ENCODE measurements around the gene TCF7L2. TPM values are rescaled to one million over a fixed set of nuclear protein-coding genes. Genes with fewer than 3 reads are reported as not detected.

Gene TCF7L2
- polyA plus RNA-seq, 3 donors, result 2.1 to 23.5 (median 6.1) TPM

DNA sequence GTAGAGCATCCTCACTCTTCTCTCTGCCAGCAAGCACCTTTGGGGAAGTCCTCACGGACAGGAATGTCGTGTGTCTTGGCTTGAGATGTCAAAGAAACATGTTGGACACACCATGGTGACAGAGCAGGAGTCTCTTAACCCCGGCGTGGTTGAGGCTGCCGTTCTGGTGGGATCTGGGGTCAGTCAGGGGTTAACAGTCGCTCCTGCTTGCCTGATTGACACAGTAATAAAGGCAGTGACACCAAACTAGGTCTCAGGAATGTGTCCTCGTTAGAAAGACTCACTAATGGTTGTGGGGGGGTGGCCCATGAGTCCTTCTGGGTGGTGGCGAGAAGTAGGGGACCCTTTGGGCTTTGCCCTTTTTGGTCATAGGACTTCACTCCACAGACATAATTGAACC, 69.0 kb downstream of the TCF7L2 start:
- TF ChIP-seq, protein P1, sequence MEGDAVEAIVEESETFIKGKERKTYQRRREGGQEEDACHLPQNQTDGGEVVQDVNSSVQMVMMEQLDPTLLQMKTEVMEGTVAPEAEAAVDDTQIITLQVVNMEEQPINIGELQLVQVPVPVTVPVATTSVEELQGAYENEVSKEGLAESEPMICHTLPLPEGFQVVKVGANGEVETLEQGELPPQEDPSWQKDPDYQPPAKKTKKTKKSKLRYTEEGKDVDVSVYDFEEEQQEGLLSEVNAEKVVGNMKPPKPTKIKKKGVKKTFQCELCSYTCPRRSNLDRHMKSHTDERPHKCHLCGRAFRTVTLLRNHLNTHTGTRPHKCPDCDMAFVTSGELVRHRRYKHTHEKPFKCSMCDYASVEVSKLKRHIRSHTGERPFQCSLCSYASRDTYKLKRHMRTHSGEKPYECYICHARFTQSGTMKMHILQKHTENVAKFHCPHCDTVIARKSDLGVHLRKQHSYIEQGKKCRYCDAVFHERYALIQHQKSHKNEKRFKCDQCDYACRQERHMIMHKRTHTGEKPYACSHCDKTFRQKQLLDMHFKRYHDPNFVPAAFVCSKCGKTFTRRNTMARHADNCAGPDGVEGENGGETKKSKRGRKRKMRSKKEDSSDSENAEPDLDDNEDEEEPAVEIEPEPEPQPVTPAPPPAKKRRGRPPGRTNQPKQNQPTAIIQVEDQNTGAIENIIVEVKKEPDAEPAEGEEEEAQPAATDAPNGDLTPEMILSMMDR (IDR thresholded peaks at IDR 0.05), result no peak
- Histone ChIP-seq H3K79me2 (ENCODE audit: insufficient read depth, low read length) (peaks cover 13% of the 10 kb centered on the region), H3K27me3 (ENCODE audit: control insufficient read depth in 2 of 2, insufficient read depth in 2 of 2, low read length in 2 of 2) (no peaks in the 10 kb centered on the region), H2AFZ (ENCODE audit: insufficient read depth, low read depth, low read length, poor library complexity, severe bottlenecking) (no peak overlapping the region), H3K4me1 (ENCODE audit: control insufficient read depth in 1 of 2, insufficient read depth in 2 of 2, low read length in 2 of 2) (no peaks in the 10 kb centered on the region), H4K20me1 (ENCODE audit: insufficient read depth, low read length) (peaks cover 97% of the 10 kb centered on the region), H3K4me2 (replicated peaks; ENCODE audit: extremely low read depth, low read length, poor library complexity, severe bottlenecking) (no peak overlapping the region), H3K36me3 (replicated peaks in 1 of 2; ENCODE audit: control insufficient read depth in 1 of 2, insufficient read depth in 2 of 2, low read length in 2 of 2) (no peaks in the 10 kb centered on the region), H3K9me3 (replicated peaks in 1 of 2; ENCODE audit: control insufficient read depth in 1 of 2, insufficient read depth in 1 of 2, low read length in 2 of 2) (no peaks in the 10 kb centered on the region), H3K27ac (ENCODE audit: low read depth in 1 of 2, low read length in 2 of 2) (no peak overlapping the region), H3K4me3 (replicated peaks in 1 of 3; ENCODE audit: low read depth in 2 of 3, low read length in 3 of 3) (no peak overlapping the region), H3K9ac (ENCODE audit: insufficient read depth, low read length, poor library complexity, severe bottlenecking) (no peak overlapping the region)
- 96% methylated on average over 6 of the region's 8 CpGs for WGBS (ENCODE audit: insufficient coverage)
- intact Hi-C loops (cut with micrococcal nuclease), result no loop called here
- Mint-ChIP-seq H3K4me3 (no peak overlapping the region), H3K36me3 (peaks cover 11 to 13% of the 10 kb centered on the region in 2 donors), H3K9me3 (peaks cover 0 to 3% (median 0%) of the 10 kb centered on the region in 7 donors), H3K27me3 (ENCODE audit: low read depth in 3 of 3) (peaks cover 0 to 3% (median 1%) of the 10 kb centered on the region in 3 donors), H3K27ac (peak overlapping the region in 1 of 7 donors; percentile 45), H3K4me1 (peaks cover 16% of the 10 kb centered on the region)
- DNase-seq, result no peak

DNA sequence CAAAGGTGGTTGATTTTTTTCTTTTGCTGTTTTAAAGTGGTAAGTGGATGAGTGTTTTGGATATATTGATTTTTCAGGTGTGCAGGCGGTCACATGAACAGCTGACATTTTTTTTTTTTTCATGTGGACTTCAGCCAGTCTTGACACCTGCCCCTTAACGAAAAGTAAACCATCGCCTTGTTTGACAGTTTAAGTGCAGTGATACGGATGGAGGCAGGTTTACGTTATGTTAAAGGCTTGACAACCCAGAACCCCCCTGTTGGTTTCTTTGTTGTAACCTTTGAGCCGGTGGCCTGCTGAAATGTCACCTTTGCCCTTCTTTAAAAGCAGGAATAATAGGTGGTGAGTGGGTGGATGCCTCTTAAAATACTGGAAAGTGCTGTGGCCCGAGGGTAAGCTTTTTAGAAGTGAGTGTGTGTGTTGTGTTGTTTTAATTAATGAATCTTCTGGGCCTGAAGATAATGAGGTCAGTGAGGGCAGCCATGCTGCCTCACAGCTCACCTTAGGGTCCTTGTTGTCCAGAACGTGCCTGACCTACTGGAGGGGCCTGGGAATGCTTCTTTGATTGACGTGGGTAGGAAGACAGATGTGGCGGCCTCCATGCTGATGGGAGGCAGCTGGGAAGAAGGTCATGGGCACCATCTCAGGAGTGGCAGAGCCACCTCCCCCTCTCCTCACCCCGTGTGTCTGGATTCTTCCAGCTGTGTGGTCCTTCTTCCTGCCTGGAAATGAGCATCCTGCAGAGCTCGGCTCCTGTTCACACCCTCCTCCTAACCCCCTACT, 69.8 kb downstream of the TCF7L2 start:
- peaks cover 13% of the 10 kb centered on the region for H3K79me2 ChIP-seq (ENCODE audit: insufficient read depth, low read length)
- no peaks in the 10 kb centered on the region for H3K4me1 ChIP-seq (ENCODE audit: control insufficient read depth in 1 of 2, insufficient read depth in 2 of 2, low read length in 2 of 2)
- intact Hi-C loops (cut with micrococcal nuclease), result no loop called here

More for the DNA sequence above, 69.8 kb downstream of the TCF7L2 start:
- peaks cover 0 to 3% (median 0%) of the 10 kb centered on the region in 7 donors for H3K9me3 Mint-ChIP-seq
- H3K4me2 ChIP-seq (replicated peaks; ENCODE audit: extremely low read depth, low read length, poor library complexity, severe bottlenecking), result no peak overlapping the region
- H3K4me1 Mint-ChIP-seq, result peaks cover 16% of the 10 kb centered on the region
- peak overlapping the region in 1 of 2 donors; percentile 31 for H3K4me3 Mint-ChIP-seq
- no peak for DNase-seq
- H3K27ac ChIP-seq (ENCODE audit: low read depth in 1 of 2, low read length in 2 of 2), result no peak overlapping the region
- no peak overlapping the region for H2AFZ ChIP-seq (ENCODE audit: insufficient read depth, low read depth, low read length, poor library complexity, severe bottlenecking)
- H3K36me3 Mint-ChIP-seq, result peaks cover 11 to 13% of the 10 kb centered on the region in 2 donors
- no peaks in the 10 kb centered on the region for H3K36me3 ChIP-seq (replicated peaks in 1 of 2; ENCODE audit: control insufficient read depth in 1 of 2, insufficient read depth in 2 of 2, low read length in 2 of 2)
- no peak overlapping the region for H3K4me3 ChIP-seq (replicated peaks in 1 of 3; ENCODE audit: low read depth in 2 of 3, low read length in 3 of 3)
- H3K27me3 Mint-ChIP-seq (ENCODE audit: low read depth in 3 of 3), result peaks cover 0 to 3% (median 1%) of the 10 kb centered on the region in 3 donors
- H3K9me3 ChIP-seq (replicated peaks in 1 of 2; ENCODE audit: control insufficient read depth in 1 of 2, insufficient read depth in 1 of 2, low read length in 2 of 2), result no peaks in the 10 kb centered on the region
- H3K9ac ChIP-seq (ENCODE audit: insufficient read depth, low read length, poor library complexity, severe bottlenecking), result no peak overlapping the region
- 96% methylated on average over 4 of the region's 12 CpGs for WGBS (ENCODE audit: insufficient coverage)
- TF ChIP-seq, protein P1 (IDR thresholded peaks at IDR 0.05), result no peak
- H4K20me1 ChIP-seq (ENCODE audit: insufficient read depth, low read length), result peaks cover 97% of the 10 kb centered on the region
- H3K27me3 ChIP-seq (ENCODE audit: control insufficient read depth in 2 of 2, insufficient read depth in 2 of 2, low read length in 2 of 2), result no peaks in the 10 kb centered on the region
- H3K27ac Mint-ChIP-seq, result no peak overlapping the region
